K562 (cell line): ENCODE measurements around the gene GNPAT. TPM values are rescaled to one million over a fixed set of nuclear protein-coding genes. Genes with fewer than 3 reads are reported as not detected.

Source experiments
- ARNT ChIP-seq, 2 experiments: fragments of 450-650 bp; IDR thresholded peaks; 2 replicates each; pipeline ENCODE4 v1.6.1; 2016; ENCODE audit warnings: mild to moderate bottlenecking in 1 of 2
- KAT7 ChIP-seq: sonication (generic); formaldehyde crosslinking; IDR thresholded peaks from 2 replicates; pipeline ENCODE4 v1.8.0; 2022; ENCODE audit warnings: missing genetic modification reagents, mild to moderate bottlenecking, borderline replicate concordance
- NEUROD1 ChIP-seq: fragments of 150-350 bp; IDR thresholded peaks from 2 replicates; pipeline ENCODE4 v1.6.1; 2014; ENCODE audit warnings: borderline replicate concordance, low read length, low read depth; ENCODE audit not compliant: partially characterized antibody
- NFRKB ChIP-seq: fragments of 450-650 bp; IDR thresholded peaks from 2 replicates; pipeline ENCODE4 v1.6.1; 2016; ENCODE audit warnings: low read depth
- PHF21A ChIP-seq: fragments of 450-650 bp; IDR thresholded peaks from 2 replicates; pipeline ENCODE4 v1.6.1; 2017; ENCODE audit warnings: low read depth, borderline replicate concordance
- PYGO2 ChIP-seq: fragments of 450-650 bp; IDR thresholded peaks from 2 replicates; pipeline ENCODE4 v1.6.1; 2016; ENCODE audit warnings: mild to moderate bottlenecking, missing genetic modification characterization, moderate library complexity, missing compliant biosample characterization
- RCOR1 ChIP-seq, 2 experiments: IDR thresholded peaks; 2 replicates each; pipeline ENCODE4 v1.6.1; 2012; ENCODE audit warnings: low read depth in 2 of 2, low read length in 2 of 2, borderline replicate concordance in 1 of 2, improper control_type of control experiment in 1 of 2
- TEAD1 ChIP-seq, 2 experiments: fragments of 450-650 bp in 1 of 2; sonication (generic) in 1 of 2; formaldehyde crosslinking; IDR thresholded peaks; 2 replicates each; pipeline versions ENCODE4 v1.4.0 to v1.8.0; 2020 to 2022; ENCODE audit warnings: mild to moderate bottlenecking in 2 of 2, missing genetic modification reagents in 1 of 2
- ZKSCAN3 ChIP-seq: fragments of 250-450 bp; sonication (Bioruptor Pico); IDR thresholded peaks from 2 replicates; pipeline ENCODE4 v1.4.0; 2020
- ZNF124 ChIP-seq: sonication (generic); formaldehyde crosslinking; IDR thresholded peaks from 2 replicates; pipeline ENCODE4 v1.8.1; 2022; ENCODE audit warnings: missing genetic modification reagents
- ZNF184 ChIP-seq: sonication (generic); formaldehyde crosslinking; IDR thresholded peaks from 2 replicates; pipeline ENCODE4 v1.5.0; 2020; ENCODE audit warnings: missing genetic modification reagents
- ZNF239 ChIP-seq: fragments of 250-450 bp; sonication (Bioruptor Pico); IDR thresholded peaks from 2 replicates; pipeline ENCODE4 v1.4.0; 2020; ENCODE audit warnings: mild to moderate bottlenecking
- ZNF253 ChIP-seq: fragments of 250-450 bp; sonication (Bioruptor Pico); conservative IDR thresholded peaks from 2 replicates; pipeline ENCODE4 v1.6.1; 2021; ENCODE audit warnings: mild to moderate bottlenecking
- ZNF778 ChIP-seq: fragments of 450-650 bp; formaldehyde crosslinking; IDR thresholded peaks from 2 replicates; pipeline ENCODE4 v1.4.0; 2020; ENCODE audit warnings: mild to moderate bottlenecking, moderate library complexity
- ZNF79 ChIP-seq: fragments of 250-450 bp; sonication (Bioruptor Pico); IDR thresholded peaks from 2 replicates; pipeline ENCODE4 v1.4.0; 2020; ENCODE audit warnings: low read depth, mild to moderate bottlenecking, moderate library complexity
- polyA plus RNA-seq, 8 experiments: library from polyadenylated mRNA; depleted of rRNA in 4 of 8; stranded (reverse) in 5 of 8; unstranded in 3 of 8; fragments of >200 nt; fragmentation: Nextera tagmentation in 2 of 8; fragmentation: Illumina TruSeq in 1 of 8; extraction: Ambion mirVana in 2 of 8; extraction: Trizol in 1 of 8; gene quantifications; 2 replicates each; pipeline versions ENCODE4 v1.2.1 to v1.2.3, GENCODE V29; 2011 to 2014; ENCODE audit warnings: inconsistent platforms in 1 of 8, missing spikeins in 1 of 8
- total RNA-seq, 7 experiments: library from RNA; depleted of rRNA in 6 of 7; stranded (reverse); fragments of >200 nt in 6 of 7; fragmentation: Illumina TruSeq in 2 of 7; extraction: Trizol in 2 of 7; gene quantifications; 2 replicates each; pipeline versions ENCODE4 v1.2.1 to v1.2.3, GENCODE V29; 2011 to 2021; ENCODE audit warnings: low replicate concordance in 1 of 7
- TF ChIP-seq, protein P1 (sequence below): fragments of 450-650 bp; IDR thresholded peaks from one replicate; pipeline ENCODE4 v1.6.1; 2018; ENCODE audit warnings: mild to moderate bottlenecking, moderate library complexity; ENCODE audit not compliant: partially characterized antibody
- TF ChIP-seq, protein P2 (sequence below): fragments of 200-600 bp; sonication (generic); IDR thresholded peaks from one replicate; pipeline ENCODE4 v1.6.1; 2012; ENCODE audit warnings: mild to moderate bottlenecking, low read depth, low read length, inconsistent platforms

GNPAT gene
- total and polyA plus RNA-seq, 9 of the 15 experiments (the other 6 are each of a cell fraction or from before 2014, with no cell fraction given), result 32.1 to 68.8 (median 50.7) TPM

DNA sequence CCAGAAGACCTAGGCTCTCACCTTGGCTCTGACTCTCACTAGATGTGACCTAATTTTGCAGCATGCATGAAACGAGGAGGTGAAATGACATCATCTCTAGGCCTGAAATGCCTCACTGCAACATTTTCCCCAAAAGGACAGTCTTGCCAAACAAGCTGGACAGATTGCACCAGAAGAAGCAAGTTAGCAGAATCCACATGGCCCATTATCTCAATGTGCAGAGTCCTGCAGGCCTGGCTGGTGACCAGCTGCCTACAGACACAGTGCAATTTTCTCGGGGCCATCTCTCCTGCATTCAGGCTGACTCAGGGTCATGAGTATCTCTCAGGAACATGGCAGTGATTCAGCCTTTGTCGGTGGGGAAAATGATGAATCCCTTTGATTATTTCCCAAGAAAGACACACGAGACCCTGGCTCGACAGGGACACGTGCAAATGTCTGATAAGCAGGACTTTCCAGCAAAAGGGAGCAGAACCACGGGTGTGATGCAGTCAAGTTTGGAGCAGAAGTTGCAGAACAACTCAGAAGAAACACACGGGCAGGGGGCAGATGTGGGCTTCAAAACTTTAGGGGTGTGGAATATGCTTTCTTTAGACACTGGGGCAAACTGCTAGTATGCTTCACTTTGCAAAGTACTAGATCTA, 40.5 kb upstream of the GNPAT start (continued):
- TF ChIP-seq ZNF79 (CRISPR knock-in tag) (no peak), PHF21A (peak; percentile 82), NEUROD1 (peak; percentile 37), TEAD1 (CRISPR knock-in tag; IDR thresholded peaks at IDR 0.05) (peak in 1 of 2 experiments; percentile 85; a peak in 2 of 4 replicates), ZNF253 (no peak), ZNF124 (CRISPR knock-in tag) (no peak), PYGO2 (tag) (peak; percentile 60; the same call in 1 of the 2 replicates), ZKSCAN3 (CRISPR knock-in tag) (no peak), ZNF184 (CRISPR knock-in tag) (no peak), KAT7 (CRISPR knock-in tag) (0 out of 2 replicates have a peak, but pooled peaks have one; percentile 20), RCOR1 (IDR thresholded peaks at IDR 0.05; ENCODE audit: borderline replicate concordance in 1 of 2, low read depth in 2 of 2, low read length in 2 of 2) (peak; percentile 84 to 99), ARNT (IDR thresholded peaks at IDR 0.05) (peak; percentile 76 to 90; a peak in 3 of 4 replicates), ZNF239 (CRISPR knock-in tag) (0 out of 2 replicates have a peak, but pooled peaks have one; percentile 42), NFRKB (no peak), ZNF778 (no peak)
- TF ChIP-seq, protein P1, sequence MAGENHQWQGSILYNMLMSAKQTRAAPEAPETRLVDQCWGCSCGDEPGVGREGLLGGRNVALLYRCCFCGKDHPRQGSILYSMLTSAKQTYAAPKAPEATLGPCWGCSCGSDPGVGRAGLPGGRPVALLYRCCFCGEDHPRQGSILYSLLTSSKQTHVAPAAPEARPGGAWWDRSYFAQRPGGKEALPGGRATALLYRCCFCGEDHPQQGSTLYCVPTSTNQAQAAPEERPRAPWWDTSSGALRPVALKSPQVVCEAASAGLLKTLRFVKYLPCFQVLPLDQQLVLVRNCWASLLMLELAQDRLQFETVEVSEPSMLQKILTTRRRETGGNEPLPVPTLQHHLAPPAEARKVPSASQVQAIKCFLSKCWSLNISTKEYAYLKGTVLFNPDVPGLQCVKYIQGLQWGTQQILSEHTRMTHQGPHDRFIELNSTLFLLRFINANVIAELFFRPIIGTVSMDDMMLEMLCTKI, result no peak
- TF ChIP-seq, protein P2, sequence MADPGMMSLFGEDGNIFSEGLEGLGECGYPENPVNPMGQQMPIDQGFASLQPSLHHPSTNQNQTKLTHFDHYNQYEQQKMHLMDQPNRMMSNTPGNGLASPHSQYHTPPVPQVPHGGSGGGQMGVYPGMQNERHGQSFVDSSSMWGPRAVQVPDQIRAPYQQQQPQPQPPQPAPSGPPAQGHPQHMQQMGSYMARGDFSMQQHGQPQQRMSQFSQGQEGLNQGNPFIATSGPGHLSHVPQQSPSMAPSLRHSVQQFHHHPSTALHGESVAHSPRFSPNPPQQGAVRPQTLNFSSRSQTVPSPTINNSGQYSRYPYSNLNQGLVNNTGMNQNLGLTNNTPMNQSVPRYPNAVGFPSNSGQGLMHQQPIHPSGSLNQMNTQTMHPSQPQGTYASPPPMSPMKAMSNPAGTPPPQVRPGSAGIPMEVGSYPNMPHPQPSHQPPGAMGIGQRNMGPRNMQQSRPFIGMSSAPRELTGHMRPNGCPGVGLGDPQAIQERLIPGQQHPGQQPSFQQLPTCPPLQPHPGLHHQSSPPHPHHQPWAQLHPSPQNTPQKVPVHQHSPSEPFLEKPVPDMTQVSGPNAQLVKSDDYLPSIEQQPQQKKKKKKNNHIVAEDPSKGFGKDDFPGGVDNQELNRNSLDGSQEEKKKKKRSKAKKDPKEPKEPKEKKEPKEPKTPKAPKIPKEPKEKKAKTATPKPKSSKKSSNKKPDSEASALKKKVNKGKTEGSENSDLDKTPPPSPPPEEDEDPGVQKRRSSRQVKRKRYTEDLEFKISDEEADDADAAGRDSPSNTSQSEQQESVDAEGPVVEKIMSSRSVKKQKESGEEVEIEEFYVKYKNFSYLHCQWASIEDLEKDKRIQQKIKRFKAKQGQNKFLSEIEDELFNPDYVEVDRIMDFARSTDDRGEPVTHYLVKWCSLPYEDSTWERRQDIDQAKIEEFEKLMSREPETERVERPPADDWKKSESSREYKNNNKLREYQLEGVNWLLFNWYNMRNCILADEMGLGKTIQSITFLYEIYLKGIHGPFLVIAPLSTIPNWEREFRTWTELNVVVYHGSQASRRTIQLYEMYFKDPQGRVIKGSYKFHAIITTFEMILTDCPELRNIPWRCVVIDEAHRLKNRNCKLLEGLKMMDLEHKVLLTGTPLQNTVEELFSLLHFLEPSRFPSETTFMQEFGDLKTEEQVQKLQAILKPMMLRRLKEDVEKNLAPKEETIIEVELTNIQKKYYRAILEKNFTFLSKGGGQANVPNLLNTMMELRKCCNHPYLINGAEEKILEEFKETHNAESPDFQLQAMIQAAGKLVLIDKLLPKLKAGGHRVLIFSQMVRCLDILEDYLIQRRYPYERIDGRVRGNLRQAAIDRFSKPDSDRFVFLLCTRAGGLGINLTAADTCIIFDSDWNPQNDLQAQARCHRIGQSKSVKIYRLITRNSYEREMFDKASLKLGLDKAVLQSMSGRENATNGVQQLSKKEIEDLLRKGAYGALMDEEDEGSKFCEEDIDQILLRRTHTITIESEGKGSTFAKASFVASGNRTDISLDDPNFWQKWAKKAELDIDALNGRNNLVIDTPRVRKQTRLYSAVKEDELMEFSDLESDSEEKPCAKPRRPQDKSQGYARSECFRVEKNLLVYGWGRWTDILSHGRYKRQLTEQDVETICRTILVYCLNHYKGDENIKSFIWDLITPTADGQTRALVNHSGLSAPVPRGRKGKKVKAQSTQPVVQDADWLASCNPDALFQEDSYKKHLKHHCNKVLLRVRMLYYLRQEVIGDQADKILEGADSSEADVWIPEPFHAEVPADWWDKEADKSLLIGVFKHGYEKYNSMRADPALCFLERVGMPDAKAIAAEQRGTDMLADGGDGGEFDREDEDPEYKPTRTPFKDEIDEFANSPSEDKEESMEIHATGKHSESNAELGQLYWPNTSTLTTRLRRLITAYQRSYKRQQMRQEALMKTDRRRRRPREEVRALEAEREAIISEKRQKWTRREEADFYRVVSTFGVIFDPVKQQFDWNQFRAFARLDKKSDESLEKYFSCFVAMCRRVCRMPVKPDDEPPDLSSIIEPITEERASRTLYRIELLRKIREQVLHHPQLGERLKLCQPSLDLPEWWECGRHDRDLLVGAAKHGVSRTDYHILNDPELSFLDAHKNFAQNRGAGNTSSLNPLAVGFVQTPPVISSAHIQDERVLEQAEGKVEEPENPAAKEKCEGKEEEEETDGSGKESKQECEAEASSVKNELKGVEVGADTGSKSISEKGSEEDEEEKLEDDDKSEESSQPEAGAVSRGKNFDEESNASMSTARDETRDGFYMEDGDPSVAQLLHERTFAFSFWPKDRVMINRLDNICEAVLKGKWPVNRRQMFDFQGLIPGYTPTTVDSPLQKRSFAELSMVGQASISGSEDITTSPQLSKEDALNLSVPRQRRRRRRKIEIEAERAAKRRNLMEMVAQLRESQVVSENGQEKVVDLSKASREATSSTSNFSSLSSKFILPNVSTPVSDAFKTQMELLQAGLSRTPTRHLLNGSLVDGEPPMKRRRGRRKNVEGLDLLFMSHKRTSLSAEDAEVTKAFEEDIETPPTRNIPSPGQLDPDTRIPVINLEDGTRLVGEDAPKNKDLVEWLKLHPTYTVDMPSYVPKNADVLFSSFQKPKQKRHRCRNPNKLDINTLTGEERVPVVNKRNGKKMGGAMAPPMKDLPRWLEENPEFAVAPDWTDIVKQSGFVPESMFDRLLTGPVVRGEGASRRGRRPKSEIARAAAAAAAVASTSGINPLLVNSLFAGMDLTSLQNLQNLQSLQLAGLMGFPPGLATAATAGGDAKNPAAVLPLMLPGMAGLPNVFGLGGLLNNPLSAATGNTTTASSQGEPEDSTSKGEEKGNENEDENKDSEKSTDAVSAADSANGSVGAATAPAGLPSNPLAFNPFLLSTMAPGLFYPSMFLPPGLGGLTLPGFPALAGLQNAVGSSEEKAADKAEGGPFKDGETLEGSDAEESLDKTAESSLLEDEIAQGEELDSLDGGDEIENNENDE, result no peak
